SK-N-SH (cell line): ENCODE data around the gene GRIPAP1.

ENCODE experiments used
- EP300 ChIP-seq, 2 experiments: IDR thresholded peaks; 2 replicates each; pipeline versions ENCODE4 v1.4.0 to v1.6.1; 2012; ENCODE audit warnings: borderline replicate concordance in 1 of 2, low read depth in 1 of 2, low read length in 1 of 2
- NRF1 ChIP-seq: IDR thresholded peaks from 2 replicates; pipeline ENCODE4 v1.6.1; 2012; ENCODE audit warnings: low read depth, mild to moderate bottlenecking, low read length
- POLR2AphosphoS5 ChIP-seq: IDR thresholded peaks from 2 replicates; pipeline ENCODE4 v1.6.1; 2012; ENCODE audit warnings: low read depth, low read length
- SIN3A ChIP-seq: IDR thresholded peaks from 2 replicates; pipeline ENCODE4 v1.6.1; 2012; ENCODE audit warnings: low read depth, mild to moderate bottlenecking, low read length, moderate library complexity, borderline replicate concordance
- TAF1 ChIP-seq: IDR thresholded peaks from 2 replicates; pipeline ENCODE4 v1.6.1; 2012; ENCODE audit warnings: low read depth, mild to moderate bottlenecking, low read length, moderate library complexity, borderline replicate concordance
- TF ChIP-seq, protein P1 (sequence below): fragments of 200-600 bp; sonication (generic); IDR thresholded peaks from 2 replicates; pipeline ENCODE4 v1.6.1; 2017; ENCODE audit warnings: antibody characterized with exemption, mild to moderate bottlenecking, moderate library complexity
- TF ChIP-seq, protein P2 (sequence below): IDR thresholded peaks from 2 replicates; pipeline ENCODE4 v1.6.1; 2012; ENCODE audit warnings: mild to moderate bottlenecking, low read depth, low read length, moderate library complexity

- TF ChIP-seq, protein P1, sequence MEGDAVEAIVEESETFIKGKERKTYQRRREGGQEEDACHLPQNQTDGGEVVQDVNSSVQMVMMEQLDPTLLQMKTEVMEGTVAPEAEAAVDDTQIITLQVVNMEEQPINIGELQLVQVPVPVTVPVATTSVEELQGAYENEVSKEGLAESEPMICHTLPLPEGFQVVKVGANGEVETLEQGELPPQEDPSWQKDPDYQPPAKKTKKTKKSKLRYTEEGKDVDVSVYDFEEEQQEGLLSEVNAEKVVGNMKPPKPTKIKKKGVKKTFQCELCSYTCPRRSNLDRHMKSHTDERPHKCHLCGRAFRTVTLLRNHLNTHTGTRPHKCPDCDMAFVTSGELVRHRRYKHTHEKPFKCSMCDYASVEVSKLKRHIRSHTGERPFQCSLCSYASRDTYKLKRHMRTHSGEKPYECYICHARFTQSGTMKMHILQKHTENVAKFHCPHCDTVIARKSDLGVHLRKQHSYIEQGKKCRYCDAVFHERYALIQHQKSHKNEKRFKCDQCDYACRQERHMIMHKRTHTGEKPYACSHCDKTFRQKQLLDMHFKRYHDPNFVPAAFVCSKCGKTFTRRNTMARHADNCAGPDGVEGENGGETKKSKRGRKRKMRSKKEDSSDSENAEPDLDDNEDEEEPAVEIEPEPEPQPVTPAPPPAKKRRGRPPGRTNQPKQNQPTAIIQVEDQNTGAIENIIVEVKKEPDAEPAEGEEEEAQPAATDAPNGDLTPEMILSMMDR = no peak
- TF ChIP-seq, protein P2, sequence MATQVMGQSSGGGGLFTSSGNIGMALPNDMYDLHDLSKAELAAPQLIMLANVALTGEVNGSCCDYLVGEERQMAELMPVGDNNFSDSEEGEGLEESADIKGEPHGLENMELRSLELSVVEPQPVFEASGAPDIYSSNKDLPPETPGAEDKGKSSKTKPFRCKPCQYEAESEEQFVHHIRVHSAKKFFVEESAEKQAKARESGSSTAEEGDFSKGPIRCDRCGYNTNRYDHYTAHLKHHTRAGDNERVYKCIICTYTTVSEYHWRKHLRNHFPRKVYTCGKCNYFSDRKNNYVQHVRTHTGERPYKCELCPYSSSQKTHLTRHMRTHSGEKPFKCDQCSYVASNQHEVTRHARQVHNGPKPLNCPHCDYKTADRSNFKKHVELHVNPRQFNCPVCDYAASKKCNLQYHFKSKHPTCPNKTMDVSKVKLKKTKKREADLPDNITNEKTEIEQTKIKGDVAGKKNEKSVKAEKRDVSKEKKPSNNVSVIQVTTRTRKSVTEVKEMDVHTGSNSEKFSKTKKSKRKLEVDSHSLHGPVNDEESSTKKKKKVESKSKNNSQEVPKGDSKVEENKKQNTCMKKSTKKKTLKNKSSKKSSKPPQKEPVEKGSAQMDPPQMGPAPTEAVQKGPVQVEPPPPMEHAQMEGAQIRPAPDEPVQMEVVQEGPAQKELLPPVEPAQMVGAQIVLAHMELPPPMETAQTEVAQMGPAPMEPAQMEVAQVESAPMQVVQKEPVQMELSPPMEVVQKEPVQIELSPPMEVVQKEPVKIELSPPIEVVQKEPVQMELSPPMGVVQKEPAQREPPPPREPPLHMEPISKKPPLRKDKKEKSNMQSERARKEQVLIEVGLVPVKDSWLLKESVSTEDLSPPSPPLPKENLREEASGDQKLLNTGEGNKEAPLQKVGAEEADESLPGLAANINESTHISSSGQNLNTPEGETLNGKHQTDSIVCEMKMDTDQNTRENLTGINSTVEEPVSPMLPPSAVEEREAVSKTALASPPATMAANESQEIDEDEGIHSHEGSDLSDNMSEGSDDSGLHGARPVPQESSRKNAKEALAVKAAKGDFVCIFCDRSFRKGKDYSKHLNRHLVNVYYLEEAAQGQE = no peak
- TF ChIP-seq EP300 (IDR thresholded peaks at IDR 0.05; ENCODE audit: borderline replicate concordance in 1 of 2, low read depth in 1 of 2, low read length in 1 of 2) (no peak), POLR2AphosphoS5 (no peak), NRF1 (no peak), TAF1 (no peak), SIN3A (no peak)
These were observed 45.2 kb downstream of the GRIPAP1 start for GRCh38 chrX:48956728-48957414.
